NCI-H345 treated with DMSO at 0.1 percent for 48 hours (cell line): ENCODE results near the gene MICU1.
A peak's percentile ranks its signal among the peaks of the same experiment; 100 is the strongest.
"Not testable (repeated sequence)": the region's sequence is repeated elsewhere in the genome, so short reads cannot be mapped to it uniquely, and the experiment has no call there.

ENCODE experiments used
- DNase-seq: peaks from one replicate; lab custom pipeline; 2025; ENCODE audit not compliant: unreplicated experiment; lab: John Stamatoyannopoulos, UW

Gene MICU1, protein sequence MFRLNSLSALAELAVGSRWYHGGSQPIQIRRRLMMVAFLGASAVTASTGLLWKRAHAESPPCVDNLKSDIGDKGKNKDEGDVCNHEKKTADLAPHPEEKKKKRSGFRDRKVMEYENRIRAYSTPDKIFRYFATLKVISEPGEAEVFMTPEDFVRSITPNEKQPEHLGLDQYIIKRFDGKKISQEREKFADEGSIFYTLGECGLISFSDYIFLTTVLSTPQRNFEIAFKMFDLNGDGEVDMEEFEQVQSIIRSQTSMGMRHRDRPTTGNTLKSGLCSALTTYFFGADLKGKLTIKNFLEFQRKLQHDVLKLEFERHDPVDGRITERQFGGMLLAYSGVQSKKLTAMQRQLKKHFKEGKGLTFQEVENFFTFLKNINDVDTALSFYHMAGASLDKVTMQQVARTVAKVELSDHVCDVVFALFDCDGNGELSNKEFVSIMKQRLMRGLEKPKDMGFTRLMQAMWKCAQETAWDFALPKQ

DNA sequence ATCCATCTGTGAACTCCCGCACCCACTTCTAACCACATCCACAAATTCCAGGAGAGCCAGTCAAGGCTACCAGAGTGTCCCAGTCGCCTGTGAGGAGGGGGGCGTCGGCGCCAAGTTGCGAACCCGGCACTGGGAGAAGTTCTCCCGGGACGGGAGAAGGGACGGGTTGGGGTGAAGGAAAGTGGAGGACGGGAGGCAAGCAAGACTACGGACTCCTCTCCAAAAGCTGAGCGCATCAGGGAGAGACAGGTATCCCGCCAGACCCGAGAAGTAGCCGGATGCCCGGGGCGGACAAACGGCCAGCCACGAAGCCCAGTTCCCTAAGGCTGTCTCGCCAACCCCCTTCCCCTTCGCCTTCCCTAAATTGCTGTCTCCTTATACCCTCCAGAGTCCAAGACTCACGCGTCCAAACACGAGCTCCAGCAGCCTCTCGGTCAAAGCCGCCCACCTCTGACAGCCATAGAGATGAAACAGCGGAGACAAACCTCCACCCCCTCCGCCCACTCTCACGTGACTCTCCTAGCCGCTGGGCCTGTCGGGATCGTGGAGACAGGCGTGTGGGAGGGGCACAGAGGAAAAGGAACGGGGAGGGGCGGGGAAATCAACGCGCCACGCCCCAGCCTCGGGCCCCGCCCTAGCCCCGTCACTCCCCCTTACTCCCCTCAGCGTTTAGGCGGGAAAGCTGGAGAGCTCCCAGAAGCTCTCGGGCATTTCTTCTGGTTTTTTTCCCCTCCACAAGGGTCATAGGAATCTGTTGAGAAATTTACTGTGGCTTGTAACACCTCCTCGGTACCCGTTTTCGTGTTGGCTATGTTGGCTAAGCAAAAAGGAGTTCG is at the start of gene MICU1:
MICU1 (minus strand) TSS at position 472 of the 836 bp plus-strand sequence. CDS start 59,286 bp downstream, outside the sequence.
- DNase-seq, result peak; percentile 87

DNA sequence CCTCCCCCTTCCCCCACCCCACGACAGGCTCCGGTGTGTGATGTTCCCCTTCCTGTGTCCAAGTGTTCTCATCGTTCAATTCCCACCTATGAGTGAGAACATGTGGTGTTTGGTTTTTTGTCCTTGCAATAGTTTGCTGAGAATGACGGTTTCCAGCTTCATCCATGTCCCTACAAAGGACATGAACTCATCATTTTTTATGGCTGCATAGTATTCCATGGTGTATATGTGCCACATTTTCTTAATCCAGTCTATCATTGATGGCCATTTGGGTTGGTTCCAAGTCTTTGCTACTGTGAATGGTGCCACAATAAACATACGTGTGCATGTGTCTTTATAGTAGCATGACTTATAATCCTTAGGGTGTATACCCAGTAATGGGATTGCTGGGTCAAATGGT is 48.3 kb upstream of the MICU1 start:
- DNase-seq, result not testable (repeated sequence)

DNA sequence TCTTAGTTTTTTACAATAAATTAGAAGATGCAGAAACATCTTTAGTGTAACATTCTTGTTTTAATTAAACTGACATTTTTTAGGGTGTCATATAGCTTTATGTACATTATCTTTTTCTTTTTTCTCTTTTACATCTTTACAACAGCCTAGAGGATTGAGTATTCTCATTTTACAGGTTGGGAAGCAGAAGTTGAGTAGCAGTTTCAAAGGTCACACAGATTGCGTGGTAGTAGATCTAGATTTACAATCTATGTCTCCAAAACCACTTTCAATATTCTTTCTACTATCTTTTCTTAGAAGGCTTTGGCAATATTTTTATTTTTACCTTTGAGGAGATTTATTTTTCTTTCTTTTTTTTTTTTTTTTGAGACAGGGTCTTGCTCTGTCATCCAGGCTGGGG is 47.4 kb upstream of the MICU1 start:
- no peak for DNase-seq

DNA sequence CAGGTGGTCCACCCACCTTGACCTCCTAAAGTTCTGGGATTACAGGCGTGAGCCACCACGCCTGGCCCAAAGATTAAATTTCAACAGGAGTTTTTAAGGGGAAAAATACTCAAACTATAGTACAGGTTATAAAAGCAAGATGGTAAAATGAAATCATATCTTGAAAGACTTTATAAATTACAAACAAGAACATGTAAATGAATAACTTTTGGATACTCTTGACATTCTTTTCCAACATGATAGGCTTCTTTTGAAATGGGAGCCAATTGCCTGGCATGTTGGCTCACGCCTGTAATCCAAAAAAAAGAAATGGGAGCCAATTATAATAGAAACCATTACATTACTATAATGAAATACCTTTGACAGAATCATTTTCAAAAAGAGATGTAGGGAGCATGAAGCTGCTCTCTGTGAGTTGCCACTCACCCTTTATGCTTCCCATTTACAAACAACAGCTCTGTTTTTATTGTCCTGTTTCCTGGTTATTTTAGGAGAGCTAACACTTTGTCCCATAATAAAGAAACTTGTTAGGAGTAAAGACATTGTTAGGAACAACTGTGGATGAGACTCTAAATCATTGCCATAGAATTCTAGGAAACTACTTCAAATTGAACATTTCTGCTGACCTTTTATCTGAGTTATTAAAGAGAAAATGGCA is 41.5 kb upstream of the MICU1 start:
- no peak for DNase-seq

DNA sequence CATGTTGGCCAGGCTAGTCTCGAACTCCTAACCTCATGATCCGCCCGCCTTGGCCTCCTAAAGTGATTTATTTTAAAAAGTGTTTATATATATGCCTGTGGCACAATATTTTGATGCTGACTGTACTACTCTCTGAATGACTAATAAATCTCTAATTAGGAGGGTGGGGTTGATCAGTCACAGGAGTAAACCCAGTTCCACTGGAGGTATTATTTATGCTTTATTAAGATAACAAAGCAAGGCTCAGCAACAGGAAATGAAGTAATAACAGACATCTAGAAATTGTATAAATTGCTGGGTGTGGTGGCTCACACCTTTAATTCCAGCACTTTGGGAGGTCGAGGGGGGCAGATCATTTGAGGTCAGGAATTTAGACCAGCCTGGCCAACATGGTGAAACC is 40.0 kb upstream of the MICU1 start:
- DNase-seq, result no peak

DNA sequence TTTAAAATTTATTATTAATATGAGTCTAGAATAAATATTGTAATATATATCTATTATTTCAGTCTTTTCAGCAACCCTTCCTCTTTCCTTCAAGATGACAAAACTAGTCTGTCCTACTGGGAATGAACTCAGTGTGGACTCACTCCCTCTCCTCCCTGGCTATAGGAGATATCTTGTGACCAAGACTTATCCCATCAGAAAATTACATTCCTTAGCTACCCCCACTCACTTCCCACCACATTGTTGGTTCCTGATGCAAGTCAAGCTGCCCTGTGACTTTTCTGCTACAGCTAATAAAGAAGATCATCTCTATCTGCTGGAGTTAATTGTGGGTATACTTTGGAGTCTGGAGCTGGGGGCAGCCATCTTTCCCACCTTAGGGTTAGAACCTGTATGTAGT is 38.1 kb upstream of the MICU1 start:
- no peak for DNase-seq

DNA sequence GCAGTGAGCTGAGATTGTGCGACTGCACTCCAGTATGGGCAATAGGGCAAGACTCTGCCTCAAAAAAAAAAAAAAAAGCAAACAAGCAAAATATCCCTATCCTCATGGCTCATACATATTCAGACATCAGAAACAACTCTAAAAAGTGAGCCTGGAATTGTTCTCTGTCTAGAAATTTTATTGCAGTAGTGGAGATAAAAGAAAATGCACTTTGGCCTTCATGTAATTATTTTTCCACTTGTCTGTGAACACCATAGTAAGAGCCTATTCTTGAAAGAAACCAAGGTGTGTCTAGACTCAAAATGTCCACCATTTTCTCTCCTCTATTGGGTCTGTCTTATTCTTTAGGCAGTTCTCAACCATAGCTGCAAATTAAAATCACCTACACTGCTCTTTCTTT is 35.6 kb upstream of the MICU1 start:
- no peak for DNase-seq

DNA sequence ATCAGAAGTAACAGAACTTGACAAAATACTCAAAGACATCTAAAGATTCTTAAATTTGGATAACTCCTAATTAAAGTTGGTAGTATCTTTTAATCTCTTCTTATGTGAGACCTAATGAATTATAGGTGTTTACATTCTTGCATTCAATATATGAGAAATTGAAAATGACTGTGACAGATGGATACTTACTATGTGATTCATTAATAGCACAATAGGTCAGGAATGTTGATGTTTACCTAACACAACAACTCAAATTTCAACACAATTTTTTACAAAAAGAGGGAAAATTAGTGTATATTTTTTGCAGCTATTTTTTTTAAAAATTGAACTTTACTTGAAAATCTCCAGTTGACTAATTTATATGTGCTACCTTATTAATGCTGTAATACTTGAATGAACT is 34.3 kb upstream of the MICU1 start:
- DNase-seq, result no peak

DNA sequence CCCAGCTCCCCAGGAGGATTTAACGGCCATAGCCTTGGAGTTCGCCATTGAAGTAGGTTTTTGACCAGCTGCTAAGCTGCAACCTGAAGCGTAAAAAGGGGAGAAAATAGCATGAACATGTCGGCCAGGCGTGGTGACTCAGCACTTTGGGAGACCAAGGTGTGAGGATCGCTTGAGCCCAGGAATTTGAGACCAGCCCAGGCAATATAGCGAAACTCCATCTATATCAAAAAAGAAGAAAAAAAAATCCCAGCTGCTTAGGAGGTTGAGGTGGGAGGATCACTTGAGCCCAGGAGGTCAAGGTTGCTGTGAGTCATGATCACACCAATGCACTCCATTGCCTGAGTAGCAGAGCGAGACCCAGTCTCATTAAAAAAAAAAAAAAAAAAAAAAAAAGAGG is 33.8 kb upstream of the MICU1 start:
- no peak for DNase-seq

DNA sequence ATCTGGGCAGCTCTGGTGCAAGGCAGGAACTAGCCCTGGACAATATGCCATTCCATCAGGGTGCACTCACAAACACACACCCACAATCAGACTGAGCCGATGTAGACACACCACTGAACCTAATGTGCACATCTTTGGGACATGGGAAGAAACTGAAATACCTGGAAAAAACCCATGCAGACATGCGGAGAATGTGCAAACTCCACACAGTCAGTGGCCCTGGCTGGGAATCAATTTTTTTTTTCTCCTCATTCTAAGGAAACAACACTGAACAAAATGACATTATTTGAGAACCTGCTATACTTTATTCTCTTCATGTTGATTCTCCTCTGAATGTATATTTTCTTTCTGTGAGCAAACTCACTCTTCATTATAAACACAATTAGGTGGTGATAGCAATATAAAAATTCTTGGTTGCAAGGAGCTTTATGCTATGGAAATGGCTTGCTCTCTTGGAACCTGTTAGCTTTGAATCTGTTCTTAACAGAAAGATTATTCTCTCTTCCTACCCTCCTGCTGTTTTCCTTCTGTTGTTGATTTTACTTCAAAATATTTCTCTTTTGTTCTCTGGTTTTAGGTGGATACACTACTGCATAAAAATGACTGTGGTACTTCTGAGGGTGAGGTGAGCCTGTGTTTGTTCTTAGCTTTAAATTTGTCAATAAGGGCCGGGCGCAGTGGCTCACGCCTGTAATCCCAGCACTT is 33.0 kb upstream of the MICU1 start:
- no peak for DNase-seq

DNA sequence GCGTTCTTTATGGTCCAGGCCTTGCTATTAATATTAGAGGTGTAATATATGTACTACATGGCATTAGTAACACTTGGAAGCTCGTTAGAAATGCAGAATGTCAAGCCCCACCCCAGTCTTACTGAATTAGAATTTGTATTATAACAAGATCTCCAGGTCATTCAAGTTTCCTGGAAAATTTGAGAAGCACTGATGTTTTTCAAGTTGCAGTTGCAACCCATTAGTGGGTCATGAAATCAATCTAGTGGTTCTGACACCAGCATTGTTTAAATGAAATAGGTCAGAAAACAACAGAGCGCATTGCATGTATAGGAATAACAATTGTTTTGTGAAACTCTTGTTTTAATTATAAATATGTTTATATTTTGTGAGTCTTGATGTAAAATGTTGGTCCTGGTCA is 28.8 kb upstream of the MICU1 start:
- DNase-seq, result no peak

DNA sequence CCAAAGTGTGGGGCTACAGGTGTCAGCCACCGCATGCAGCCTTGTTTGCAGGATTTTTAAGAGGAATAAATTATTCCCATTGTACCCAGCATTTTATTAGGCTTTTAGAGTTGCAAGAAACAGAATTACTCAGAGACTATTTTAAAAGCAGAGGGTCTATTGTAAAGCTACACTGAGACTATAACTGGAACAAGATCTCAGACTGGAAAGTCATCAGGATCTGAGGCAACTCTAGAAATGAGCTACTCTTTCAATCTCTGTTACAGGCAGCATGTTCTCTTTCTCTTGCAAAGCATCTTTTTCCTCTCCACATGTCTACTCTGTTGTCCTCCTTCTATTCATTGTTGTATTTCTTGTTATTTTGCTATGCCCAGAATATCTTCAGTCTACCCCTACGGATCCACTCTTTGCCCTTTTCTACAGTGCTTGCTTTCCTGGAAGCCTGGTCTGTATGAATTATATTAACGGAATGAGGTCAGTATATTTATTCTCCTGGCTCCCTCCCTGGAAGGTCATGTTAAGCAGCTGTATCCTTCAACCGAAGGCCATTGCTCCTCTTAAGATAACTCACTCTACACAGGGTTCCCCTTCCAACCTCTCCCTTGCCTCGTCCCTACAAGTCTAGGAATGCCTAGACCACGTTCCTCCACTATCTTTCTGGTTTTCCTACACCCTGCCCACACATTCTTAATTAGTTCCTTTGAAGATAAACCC is 27.7 kb upstream of the MICU1 start:
- no peak for DNase-seq

DNA sequence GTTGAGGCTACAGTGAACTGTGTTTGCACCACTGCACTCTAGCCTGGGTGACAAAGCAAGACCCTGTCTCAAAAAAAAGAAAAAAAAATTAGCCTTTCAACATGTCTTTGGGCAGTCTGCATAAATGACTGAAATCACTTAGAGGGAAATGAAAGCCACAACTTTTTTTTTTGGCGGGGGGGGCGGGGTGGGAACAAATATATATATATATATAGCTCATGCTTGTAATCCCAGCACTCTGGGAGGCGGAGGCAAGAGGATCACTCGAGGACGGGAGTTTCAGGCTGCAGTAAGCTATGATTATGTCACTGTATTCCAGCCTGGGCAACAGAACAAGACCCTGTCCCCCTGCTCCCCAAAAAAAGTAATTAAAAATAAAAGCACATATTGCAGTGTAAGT is 23.4 kb upstream of the MICU1 start:
- no peak for DNase-seq

DNA sequence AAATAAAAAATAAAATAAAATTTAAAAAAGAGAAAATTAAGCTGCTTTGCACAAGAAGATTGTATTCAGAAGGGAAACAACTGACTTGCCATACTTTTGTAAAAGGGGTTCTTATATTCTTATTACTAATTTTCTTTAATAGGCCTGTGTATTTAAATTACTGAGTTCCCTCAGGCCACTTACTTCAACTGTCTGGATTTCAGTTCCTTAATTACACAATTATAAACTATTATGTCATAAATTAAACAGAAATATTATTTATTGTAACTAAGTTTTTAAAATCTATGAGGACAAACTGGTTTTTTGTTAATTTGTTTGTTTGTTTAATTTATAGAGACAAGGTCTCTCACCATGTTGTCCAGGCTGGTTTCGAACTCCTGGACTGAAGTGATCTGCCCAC is 22.4 kb upstream of the MICU1 start:
- DNase-seq, result no peak

DNA sequence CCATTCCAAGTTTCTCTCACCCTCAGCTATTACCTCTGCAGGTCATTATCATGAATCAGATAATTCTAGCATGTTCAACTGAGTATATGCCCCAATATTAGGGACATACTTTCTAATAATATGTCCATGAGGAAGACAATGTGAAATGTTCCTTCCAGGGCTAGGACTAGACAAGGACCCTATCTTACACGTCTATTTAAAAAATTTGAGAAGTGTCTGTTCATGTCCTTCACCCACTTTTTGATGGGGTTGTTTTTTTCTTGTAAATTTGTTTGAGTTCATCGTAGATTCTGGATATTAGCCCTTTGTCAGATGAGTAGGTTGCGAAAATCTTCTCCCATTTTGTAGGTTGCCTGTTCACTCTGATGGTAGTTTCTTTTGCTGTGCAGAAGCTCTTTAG is 21.1 kb upstream of the MICU1 start:
- DNase-seq, result not testable (repeated sequence)

DNA sequence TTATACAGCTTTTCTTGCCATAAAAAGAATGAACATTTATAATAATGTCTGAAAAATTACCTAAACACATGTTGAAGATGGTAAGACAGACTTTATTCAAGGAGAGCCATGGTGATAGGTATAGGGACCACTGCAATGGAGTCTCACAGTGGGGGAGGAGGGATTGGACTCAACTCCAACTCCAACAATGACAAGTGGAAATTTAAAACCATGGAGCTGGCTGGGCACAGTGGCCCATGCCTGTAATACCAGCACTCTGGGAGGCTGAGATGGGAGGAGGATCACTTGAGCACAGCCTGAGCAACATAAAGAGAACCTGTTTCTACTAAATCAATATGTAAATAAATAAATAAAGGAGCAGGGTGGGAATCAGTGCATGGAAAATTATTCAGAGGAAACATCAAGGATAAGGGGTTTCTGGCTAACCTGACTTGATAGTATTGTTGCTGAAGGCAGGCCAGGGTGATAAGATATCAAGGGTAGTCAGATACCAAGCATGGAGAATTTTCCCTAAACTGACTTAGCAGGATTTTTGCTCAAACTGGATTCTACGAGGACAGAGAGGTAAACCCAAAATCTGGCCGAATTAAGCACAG is 19.5 kb upstream of the MICU1 start:
- DNase-seq, result no peak

DNA sequence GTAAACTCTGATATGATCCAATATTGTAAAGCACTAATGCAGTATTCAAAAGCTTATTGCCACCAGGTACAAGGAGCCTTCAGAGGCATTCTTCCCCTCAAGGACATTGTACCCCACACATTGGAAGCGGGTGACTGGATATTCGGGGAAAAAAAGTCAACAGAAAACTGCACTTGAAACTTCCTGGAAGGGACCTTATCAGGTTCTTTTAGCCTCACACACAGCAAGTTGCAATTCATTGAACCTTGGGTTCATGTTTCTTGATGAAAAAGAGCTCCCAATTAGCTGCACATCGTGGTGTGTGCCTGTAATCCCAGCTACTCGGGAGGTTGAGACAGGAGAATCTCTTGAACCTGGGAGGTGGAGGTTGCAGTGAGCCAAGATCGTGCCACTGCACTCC is 16.4 kb upstream of the MICU1 start:
- DNase-seq, result no peak

DNA sequence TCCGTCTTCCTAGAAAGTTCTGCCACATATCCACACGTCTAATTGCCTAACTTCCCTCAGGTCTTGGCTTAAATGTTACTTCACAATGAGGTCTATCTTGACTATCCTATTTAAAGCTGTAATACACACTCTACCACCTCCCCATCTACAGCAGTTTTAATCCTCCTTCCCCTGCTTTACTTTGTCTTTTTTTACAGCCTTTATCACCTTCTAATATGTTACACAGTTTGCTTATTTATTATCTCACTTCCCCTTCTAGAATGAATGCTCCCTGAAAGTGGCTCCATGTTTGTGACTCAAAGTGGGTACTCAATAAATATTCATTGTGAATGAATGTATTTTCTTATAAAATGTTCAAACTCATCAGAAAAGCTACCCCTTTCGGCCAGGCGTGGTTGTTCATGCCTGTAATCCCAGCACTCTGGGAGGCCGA is 13.6 kb upstream of the MICU1 start:
- no peak for DNase-seq

DNA sequence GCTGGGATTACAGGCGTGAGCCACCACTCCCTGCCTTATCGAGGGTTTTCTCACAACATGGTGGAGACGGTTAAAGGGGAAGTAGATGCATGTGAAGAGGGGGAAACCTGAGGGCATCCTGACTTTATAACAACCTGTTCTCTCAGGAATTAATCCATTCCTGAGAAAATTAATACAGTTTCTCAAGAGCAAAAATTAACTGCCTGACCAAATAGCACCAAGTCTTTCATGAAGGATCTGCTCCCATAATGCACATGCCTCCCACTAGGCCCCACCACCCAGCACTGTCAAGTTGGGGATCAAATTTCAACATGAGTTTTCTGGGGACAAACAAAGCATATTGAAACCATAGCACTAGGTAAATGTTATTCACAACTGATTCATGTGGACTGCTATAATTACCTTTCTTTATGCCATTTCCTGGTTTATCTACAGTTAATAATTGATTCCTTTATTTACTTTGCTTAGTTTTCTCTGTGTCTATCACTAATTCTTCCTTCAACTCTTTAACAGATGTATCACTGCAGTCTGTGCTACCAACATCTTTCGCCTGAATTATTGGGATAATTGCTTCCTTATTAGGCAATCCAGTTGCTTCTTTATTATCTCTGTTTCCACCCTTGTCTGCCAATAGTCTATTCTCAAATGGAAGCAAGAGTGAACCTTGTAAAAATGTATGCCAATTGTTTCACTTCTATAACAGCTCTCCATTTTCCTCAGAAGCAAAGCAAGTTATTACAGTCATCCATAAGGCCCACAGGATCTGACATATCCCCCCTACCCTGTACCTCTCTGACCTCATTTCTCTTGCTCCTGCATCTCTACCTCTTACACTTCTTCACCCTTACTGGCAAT is 12.9 kb upstream of the MICU1 start:
- DNase-seq, result no peak
